GM10248 (cell line): ENCODE data around the gene DGKG.

Experiments
- CTCF ChIA-PET: fragments of 300-600 bp; sonication (Branson Sonifier 250); formaldehyde crosslinking; extraction: SDS; loops from one replicate; lab custom pipeline; 2021; ENCODE audit warnings: antibody characterized with exemption; lab: Yijun Ruan, JAX
- POLR2A ChIA-PET: fragments of 350-650 bp; sonication (Branson Sonifier 250); formaldehyde crosslinking; extraction: SDS; loops from one replicate; lab custom pipeline; 2020; ENCODE audit warnings: antibody characterized with exemption; lab: Yijun Ruan, JAX
- DNase-seq: peaks from one replicate; pipeline ENCODE4 v3.0.0; 2012; ENCODE audit errors: extremely low spot score
- CTCF ChIP-seq: IDR thresholded peaks from 2 replicates; pipeline ENCODE4 v1.5.1; 2012; ENCODE audit warnings: mild to moderate bottlenecking, low read depth; ENCODE audit errors: extremely low read depth, missing control alignments, control extremely low read depth

The DGKG gene

GRCh38 chr3:186342197-186342596 lies 19.8 kb downstream of the DGKG start:
- TF ChIP-seq CTCF, result no peak
- POLR2A ChIA-PET, result no interaction called here
- CTCF ChIA-PET, result interaction anchor here (0.9 to 1.0 kb wide), 2 partner anchors 9 to 197 kb away, joined by 3 to 5 read pairs; no protein-coding TSS in a partner anchor
- DNase-seq, result no peak

DNA sequence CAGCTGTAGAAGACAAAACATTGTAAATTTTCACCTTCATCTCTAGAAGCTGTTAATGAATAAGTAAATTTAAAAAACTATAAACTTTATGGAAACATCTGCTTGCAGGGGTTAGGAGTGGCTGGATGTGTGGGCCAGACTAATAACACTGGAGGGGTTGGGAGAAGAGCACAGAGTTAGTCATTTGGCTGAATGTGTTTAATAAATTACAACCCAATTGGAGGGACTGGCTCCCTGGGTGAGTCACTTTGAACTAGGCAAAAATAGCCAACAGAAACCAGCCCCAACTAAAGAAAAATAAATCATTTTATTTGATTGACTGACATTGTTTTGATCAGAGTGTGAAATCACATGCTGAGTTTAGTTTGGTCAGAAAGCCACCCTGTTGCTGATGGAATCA lies 21.8 kb downstream of the DGKG start:
- TF ChIP-seq CTCF, result no peak
- POLR2A ChIA-PET, result no interaction called here
- no peak for DNase-seq
- CTCF ChIA-PET, result interaction anchor here (1.6 to 1.7 kb wide), 2 partner anchors 12 to 200 kb away, joined by 5 to 8 read pairs; no protein-coding TSS in a partner anchor

DNA sequence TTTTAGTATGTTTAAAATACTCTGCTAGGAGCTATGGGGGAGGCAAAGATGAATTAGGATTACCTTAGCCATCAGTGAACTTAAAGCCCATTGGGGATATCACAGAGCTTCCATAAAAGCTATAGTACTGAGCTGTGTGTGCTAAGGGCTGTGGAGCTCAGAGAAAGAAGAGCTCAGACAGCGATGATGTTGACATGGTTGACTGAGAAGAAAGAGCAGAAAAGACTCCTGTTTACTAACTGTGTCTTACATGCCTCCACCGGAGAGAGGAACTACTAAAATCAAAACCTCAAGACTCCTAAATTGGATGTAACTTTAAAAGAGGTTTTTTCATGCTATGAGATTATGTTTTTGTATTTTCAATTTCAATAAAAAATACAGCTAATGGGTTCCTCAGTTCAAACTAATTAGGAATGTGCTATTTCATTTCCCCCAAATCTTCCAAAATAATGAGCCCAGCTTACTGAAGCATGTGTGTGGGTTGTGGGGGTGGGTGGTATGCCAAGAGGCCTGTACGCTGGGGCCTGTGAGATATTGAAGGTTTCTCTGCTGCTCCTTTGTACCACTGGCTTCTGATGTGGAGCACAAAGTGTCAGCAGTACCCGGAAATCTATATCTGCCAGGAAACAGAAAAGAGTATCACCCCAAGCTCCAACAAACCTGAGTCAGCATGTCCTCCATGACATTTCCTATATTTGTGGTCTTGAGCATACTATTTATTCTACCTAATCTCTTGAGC lies 22.7 kb downstream of the DGKG start:
- no peak for DNase-seq
- ChIA-PET CTCF (interaction anchor here (0.8 to 1.7 kb wide), 5 partner anchors 11 to 201 kb away, joined by 3 to 8 read pairs (median 3); no protein-coding TSS in a partner anchor), POLR2A (no interaction called here)
- TF ChIP-seq CTCF, result no peak

DNA sequence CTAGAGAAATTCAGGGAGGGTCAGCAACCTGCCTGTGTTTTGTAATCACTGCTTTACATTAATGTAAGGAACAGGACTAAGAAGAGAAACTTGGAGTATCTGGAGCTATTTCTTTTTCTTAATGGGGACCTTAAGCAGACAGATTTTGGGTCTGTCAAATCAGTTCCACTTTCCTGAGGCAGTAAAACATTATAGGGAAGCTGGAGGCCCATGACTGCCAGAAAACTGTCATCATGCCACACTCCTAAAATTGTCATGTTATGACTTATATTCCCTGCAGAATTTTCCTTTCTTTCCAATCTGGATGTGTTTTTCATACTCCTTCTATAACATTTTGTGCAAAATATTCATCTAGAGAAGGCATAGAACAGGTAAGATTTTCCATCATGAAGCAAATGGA lies 28.8 kb downstream of the DGKG start:
- DNase-seq, result no peak
- CTCF ChIA-PET, result interaction anchor here (0.7 to 1.2 kb wide), 3 partner anchors 23 to 206 kb away, joined by 3 read pairs; no protein-coding TSS in a partner anchor
- no peak for TF ChIP-seq CTCF
- POLR2A ChIA-PET, result no interaction called here

DNA sequence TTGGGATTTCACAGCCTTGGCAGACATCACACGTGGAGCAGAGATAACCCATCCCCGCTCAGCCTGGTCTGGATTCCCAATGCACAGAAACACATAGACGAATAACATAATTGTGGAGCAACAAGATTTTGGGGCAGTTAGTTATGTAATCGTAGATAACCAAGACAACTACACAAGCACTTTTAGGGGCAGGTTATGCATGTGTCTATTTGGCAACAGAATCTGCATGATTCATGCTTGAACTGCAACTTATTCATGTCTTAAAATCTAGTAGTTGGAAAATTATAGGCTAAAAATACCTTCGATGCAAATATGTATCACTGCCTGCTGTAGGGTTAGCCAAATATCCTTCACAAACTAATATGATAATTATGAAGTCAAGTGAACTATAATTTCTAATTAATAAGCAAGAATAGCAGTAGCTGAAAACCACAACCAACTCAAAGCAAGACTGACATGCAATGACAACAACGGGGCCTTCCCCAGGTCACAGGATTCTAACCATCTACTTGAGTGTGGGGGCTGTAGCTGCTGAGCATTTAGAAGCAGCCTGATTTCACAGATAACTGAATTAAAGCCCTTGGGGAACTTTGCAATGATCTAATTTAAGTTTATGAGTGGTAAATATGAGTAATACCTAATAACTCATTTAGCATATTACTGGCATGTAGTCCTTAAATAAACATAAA lies 31.1 kb downstream of the DGKG start:
- CTCF ChIA-PET, result interaction anchor here (0.8 to 2.1 kb wide), 3 partner anchors 14 to 286 kb away, joined by 3 to 5 read pairs (median 3); no protein-coding TSS in a partner anchor
- TF ChIP-seq CTCF, result no peak
- POLR2A ChIA-PET, result no interaction called here
- peak; percentile 42 for DNase-seq

GRCh38 chr3:186329589-186329988 lies 32.4 kb downstream of the DGKG start:
- TF ChIP-seq CTCF, result no peak
- ChIA-PET POLR2A (no interaction called here), CTCF (interaction anchor here (2.4 kb wide), 1 partner anchor 211 kb away, joined by 12 read pairs; no protein-coding TSS in a partner anchor)
- no peak for DNase-seq
